Thyroid gland (tissue), 4 donors: ENCODE measurements around the gene COCH. TPM values are rescaled to one million over a fixed set of nuclear protein-coding genes. Genes with fewer than 3 reads are reported as not detected.
"Not testable (repeated sequence)": the region's sequence is repeated elsewhere in the genome, so short reads cannot be mapped to it uniquely, and the experiment has no call there.

Source experiments
- DNase-seq, 2 donors: peaks; one replicate each; pipeline ENCODE4 v3.0.0-alpha.2; 2019
- H3K27ac ChIP-seq, 3 donors: fragments of 200-600 bp; sonication (generic); 1 replicate in 2 of 3; 2 replicates in 1 of 3; pipeline ENCODE4 v1.5.1; 2016 to 2019; ENCODE audit warnings: mild to moderate bottlenecking in 1 of 3, moderate library complexity in 1 of 3
- H3K27me3 ChIP-seq: fragments of 200-600 bp; sonication (generic); one replicate; pipeline ENCODE4 v1.5.1; 2019
- H3K36me3 ChIP-seq, 2 donors: fragments of 200-600 bp; sonication (generic); one replicate each; pipeline ENCODE4 v1.5.1; 2016 to 2019
- H3K4me1 ChIP-seq, 2 donors: fragments of 200-600 bp; sonication (generic); one replicate each; pipeline ENCODE4 v1.5.1; 2017 to 2019
- H3K4me3 ChIP-seq, 3 donors: fragments of 200-600 bp; sonication (generic); replicated peaks in 1 of 3; 1 replicate in 2 of 3; 2 replicates in 1 of 3; pipeline ENCODE4 v1.5.1; 2016; ENCODE audit warnings: mild to moderate bottlenecking in 1 of 3
- H3K9me3 ChIP-seq: fragments of 200-600 bp; sonication (generic); one replicate; pipeline ENCODE4 v1.5.1; 2017
- POLR2A ChIP-seq, 2 donors: fragments of 450-650 bp; IDR thresholded peaks; one replicate each; pipeline ENCODE4 v1.6.1; 2017; ENCODE audit warnings: antibody characterized with exemption in 2 of 2, mild to moderate bottlenecking in 2 of 2, moderate library complexity in 1 of 2
- WGBS, 2 donors: methylation state at CpG; one replicate each; pipeline ENCODE4 v1.1.5; 2017; 5-methylcytosine and 5-hydroxymethylcytosine counted together
- intact Hi-C: fragments of 100-400 bp; cut with DNase I; formaldehyde crosslinking; loops from one replicate; pipeline ENCODE4 v1.15.1; 2023
- total RNA-seq, 4 donors: library from RNA; depleted of rRNA; stranded (reverse); fragments of >200 nt; gene quantifications; one replicate each; pipeline ENCODE4 v1.2.3, GENCODE V29; 2016
- TF ChIP-seq, protein P1 (sequence below), 6 experiments: fragments of 200-600 bp in 3 of 6; fragments of 450-650 bp in 3 of 6; sonication (generic) in 3 of 6; IDR thresholded peaks; one replicate each; pipeline ENCODE4 v1.5.1; 2016 to 2019; ENCODE audit warnings: antibody characterized with exemption in 6 of 6, mild to moderate bottlenecking in 2 of 6, inconsistent platforms in 1 of 6, moderate library complexity in 1 of 6

COCH gene
- total RNA-seq, 4 donors from 2014 or later: 0.40 to 1.7 (median 1.2) TPM

DNA sequence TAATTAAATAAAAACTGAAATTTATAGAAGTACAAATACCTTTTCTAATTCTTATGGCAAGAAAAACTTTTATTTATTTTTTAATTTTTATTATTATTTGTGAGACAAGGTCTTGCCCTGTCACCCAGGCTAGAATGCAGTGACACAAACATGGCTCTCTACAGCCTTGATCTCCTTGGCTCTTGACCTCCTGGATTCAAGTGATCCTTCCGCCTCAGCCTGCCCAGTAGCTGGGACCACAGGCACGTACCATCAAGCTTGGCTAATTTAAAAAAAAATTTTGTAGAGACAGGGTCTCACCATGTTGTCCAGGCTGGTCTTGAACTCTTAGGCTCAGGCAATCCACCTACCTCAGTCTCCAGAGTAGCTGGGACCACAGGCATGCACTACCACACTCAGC is 47.4 kb downstream of the COCH start:
- intact Hi-C loops: no loop called here
- Histone ChIP-seq H3K4me3 (no peak overlapping the region), H3K36me3 (no peaks in the 10 kb centered on the region), H3K27ac (no peak overlapping the region), H3K27me3 (no peaks in the 10 kb centered on the region), H3K9me3 (no peaks in the 10 kb centered on the region), H3K4me1 (no peaks in the 10 kb centered on the region)
- TF ChIP-seq, protein P1, sequence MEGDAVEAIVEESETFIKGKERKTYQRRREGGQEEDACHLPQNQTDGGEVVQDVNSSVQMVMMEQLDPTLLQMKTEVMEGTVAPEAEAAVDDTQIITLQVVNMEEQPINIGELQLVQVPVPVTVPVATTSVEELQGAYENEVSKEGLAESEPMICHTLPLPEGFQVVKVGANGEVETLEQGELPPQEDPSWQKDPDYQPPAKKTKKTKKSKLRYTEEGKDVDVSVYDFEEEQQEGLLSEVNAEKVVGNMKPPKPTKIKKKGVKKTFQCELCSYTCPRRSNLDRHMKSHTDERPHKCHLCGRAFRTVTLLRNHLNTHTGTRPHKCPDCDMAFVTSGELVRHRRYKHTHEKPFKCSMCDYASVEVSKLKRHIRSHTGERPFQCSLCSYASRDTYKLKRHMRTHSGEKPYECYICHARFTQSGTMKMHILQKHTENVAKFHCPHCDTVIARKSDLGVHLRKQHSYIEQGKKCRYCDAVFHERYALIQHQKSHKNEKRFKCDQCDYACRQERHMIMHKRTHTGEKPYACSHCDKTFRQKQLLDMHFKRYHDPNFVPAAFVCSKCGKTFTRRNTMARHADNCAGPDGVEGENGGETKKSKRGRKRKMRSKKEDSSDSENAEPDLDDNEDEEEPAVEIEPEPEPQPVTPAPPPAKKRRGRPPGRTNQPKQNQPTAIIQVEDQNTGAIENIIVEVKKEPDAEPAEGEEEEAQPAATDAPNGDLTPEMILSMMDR (IDR thresholded peaks at IDR 0.05): no peak
- no peak for TF ChIP-seq POLR2A (IDR thresholded peaks at IDR 0.05)
- WGBS, 2 donors: 92 to 97% methylated on average over 2 of the region's 2 CpGs
- no peak for DNase-seq

DNA sequence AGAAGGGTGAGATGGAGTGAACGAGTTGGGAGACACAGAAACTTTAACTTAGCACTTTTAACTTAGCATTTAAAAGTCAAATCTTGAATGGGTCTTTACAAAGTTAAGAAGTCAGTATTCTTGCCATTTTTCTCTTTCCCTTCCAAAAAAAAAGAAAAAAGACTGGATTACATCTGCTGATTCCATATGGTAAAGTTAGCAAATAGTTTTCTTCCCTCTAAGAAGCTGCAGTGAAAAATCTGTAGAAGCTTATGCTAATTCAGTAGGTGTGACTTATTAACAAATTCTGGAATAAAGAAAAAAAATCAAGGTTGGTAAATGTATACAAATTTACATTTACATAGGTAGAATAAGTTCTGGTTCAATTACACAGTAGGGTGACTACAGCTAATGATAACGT is 50.9 kb downstream of the COCH start:
- WGBS, 2 donors: 91 to 94% methylated on average over 2 of the region's 2 CpGs
- Histone ChIP-seq H3K27ac (no peak overlapping the region), H3K4me3 (no peak overlapping the region), H3K4me1 (no peaks in the 10 kb centered on the region), H3K27me3 (no peaks in the 10 kb centered on the region), H3K9me3 (no peaks in the 10 kb centered on the region), H3K36me3 (no peaks in the 10 kb centered on the region)
- TF ChIP-seq, protein P1 (IDR thresholded peaks at IDR 0.05): no peak
- intact Hi-C loops: no loop called here
- no peak for DNase-seq

DNA sequence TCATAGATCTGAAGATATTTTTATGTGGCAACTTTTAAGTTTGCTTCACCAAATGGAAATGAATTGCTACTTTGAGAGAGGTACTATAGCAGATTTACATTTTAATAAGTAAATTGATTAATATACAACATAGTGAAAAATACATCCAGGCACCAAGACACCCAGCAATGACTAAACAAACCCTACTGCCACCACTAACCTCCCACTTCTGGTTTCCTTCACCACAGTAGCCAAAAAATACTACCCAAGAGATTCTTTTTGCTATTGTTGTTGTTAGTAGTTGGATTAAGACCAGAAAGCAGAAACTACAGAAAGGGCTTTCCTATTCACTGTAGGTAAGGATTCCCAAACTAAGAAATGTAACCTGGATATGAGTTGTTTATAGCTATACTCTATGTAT is 54.1 kb downstream of the COCH start:
- intact Hi-C loops: no loop called here
- no peak overlapping the region for H3K27ac ChIP-seq
- no peaks in the 10 kb centered on the region for H3K4me1 ChIP-seq
- H3K27me3 ChIP-seq: no peaks in the 10 kb centered on the region
- no peak for DNase-seq
- TF ChIP-seq, protein P1 (IDR thresholded peaks at IDR 0.05): no peak
- no peak for TF ChIP-seq POLR2A (IDR thresholded peaks at IDR 0.05)
- no peaks in the 10 kb centered on the region for H3K36me3 ChIP-seq
- H3K4me3 ChIP-seq: no peak overlapping the region
- H3K9me3 ChIP-seq: no peaks in the 10 kb centered on the region

DNA sequence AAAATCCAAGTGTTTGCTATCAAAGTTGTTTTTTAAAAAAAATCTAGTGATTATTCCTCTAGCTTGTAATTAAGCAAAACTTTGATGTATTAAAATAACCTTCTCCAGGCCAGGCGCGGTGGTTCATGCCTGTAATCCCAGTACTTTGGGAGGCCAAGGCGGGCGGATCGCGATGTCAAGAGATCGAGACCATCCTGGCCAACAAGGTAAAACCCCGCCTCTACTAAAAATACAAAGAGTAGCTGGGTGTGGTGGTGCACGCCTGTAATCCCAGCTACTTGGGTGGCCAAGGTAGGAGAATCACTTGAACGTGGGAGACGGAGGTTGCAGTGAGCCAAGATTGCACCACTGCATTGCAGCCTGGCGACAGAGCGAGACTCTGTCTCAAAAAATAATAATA is 59.6 kb downstream of the COCH start:
- H3K4me1 ChIP-seq, H3K4me3 ChIP-seq, H3K27me3 ChIP-seq, H3K9me3 ChIP-seq, H3K36me3 ChIP-seq, DNase-seq, intact Hi-C loops, H3K27ac ChIP-seq: not testable (repeated sequence)
- WGBS, 2 donors: 98 to 99% methylated on average over 13 of the region's 13 CpGs

DNA sequence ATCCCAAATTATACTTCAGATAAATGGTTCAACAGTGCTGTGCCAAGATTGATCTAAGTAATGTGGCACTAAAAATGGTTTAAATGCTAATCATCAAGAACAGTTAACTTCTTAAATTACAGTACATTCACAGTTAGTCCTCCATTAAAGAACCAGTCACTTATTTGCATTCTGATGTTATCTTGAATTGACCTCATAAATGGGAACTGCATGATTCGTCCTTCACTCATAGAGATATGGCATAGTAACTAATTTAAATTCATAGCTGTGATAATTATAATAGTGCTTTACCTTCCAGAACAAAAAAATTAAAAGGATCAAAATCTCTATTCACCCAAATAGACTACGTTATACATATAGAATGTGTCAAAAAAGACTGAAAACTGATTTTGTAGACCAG is 61.1 kb downstream of the COCH start:
- Histone ChIP-seq H3K27ac (no peak overlapping the region), H3K27me3 (no peaks in the 10 kb centered on the region), H3K4me3 (no peak overlapping the region), H3K36me3 (peaks cover 6 to 8% of the 10 kb centered on the region in 2 donors), H3K9me3 (no peaks in the 10 kb centered on the region), H3K4me1 (no peaks in the 10 kb centered on the region)
- no peak for TF ChIP-seq POLR2A (IDR thresholded peaks at IDR 0.05)
- TF ChIP-seq, protein P1 (IDR thresholded peaks at IDR 0.05): no peak
- WGBS, 2 donors: 95% methylated on average over 2 of the region's 2 CpGs
- no peak for DNase-seq
- intact Hi-C loops: no loop called here

DNA sequence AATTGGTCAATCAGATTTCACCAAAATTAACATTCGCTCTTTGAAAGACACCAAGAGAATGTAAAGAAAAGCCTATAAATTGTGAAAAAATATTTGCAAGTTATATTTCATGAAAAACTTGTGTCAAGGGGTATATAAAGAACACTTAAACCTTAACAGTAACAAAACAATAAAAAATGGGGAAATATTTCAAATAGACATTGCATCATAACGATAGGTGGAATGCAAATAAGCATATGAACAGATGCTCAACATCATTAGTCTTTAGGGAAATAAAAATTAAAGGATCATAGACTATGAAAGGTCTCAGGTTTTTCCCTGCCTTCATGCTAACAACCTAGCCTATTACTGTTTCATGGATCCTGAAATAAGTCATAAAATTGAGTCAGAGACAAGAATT is 64.3 kb downstream of the COCH start:
- WGBS, 2 donors: 92 to 97% methylated on average over 2 of the region's 2 CpGs
- TF ChIP-seq, protein P1 (IDR thresholded peaks at IDR 0.05): no peak
- TF ChIP-seq POLR2A (IDR thresholded peaks at IDR 0.05): no peak
- DNase-seq: no peak
- Histone ChIP-seq H3K9me3 (no peaks in the 10 kb centered on the region), H3K4me3 (no peak overlapping the region), H3K27ac (no peak overlapping the region), H3K27me3 (no peaks in the 10 kb centered on the region), H3K36me3 (peaks cover 6 to 8% of the 10 kb centered on the region in 2 donors), H3K4me1 (no peaks in the 10 kb centered on the region)
- intact Hi-C loops: no loop called here
